MM.1S (cell line): ENCODE results near the gene ESPN.

Experiments
- CTCF ChIP-seq: fragments of 300-600 bp; sonication (generic); IDR thresholded peaks from 2 replicates; pipeline ENCODE4 v1.5.1; 2016; ENCODE audit warnings: antibody characterized with exemption, low read length, mixed read lengths
- EZH2 ChIP-seq: fragments of 300-600 bp; sonication (generic); optimal IDR thresholded peaks from 2 replicates; pipeline ENCODE3; 2017; ENCODE audit warnings: low read depth, mild to moderate bottlenecking, antibody characterized with exemption, low read length, mixed read lengths
- EZH2phosphoT487 ChIP-seq: fragments of 300-600 bp; sonication (generic); IDR thresholded peaks from 2 replicates; pipeline ENCODE4 v1.6.1; 2018; ENCODE audit warnings: antibody characterized with exemption, low read length

GRCh38 chr1:6389971-6390370, 34.6 kb upstream of the ESPN start:
- TF ChIP-seq CTCF: no peak
- no peak for TF ChIP-seq EZH2phosphoT487
- no peak for TF ChIP-seq EZH2
